ENCODE data around the gene CLEC16A. TPM values are rescaled to one million over a fixed set of nuclear protein-coding genes. Genes with fewer than 3 reads are reported as not detected.

The CLEC16A gene
- total and polyA plus RNA-seq, 9 of the 15 experiments (the other 6 are each of a cell fraction or from before 2014, with no cell fraction given): 1.00 to 22.3 (median 10.0) TPM

DNA sequence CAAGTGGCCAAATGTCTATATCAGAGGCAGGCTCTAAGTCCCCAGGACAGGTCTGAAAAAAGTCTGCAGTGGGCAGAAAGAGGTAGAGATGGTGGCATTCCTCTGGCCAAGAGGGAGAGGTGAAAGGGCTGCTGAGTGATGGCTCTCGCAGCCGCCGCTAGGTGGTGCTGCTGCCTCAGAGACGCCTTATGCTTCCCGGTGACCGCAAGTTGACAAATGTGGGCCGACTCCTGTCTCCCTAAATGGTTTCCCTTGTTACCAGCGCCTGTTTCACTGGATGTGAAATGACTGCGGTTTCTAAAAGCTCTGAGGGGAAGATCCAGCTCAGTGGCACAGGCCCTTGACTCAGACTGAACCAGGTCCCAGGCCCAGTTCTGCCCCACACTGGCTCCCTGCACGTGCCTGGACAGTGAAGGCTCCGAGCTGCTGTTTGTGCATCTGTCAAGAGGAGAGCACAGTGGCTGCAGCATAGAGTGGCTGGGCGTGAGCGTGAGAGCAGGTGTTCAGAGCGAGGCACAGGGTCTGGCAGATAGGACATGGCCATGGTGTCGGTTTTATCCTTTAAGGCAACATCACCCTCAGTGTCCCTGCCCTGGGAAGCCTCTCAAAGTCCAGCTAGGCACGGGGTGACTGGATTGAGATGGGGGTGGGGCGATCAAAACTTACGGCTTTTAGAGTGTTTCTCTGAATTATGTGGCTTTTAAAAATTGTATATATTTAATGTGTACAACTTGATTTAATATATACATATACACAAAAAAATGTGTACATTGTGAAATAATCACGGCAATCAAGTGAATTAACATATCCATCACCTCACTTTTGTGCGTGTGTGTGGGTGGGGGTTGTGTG, 19.9 kb downstream of the CLEC16A start (continued):
- no peak for TF ChIP-seq ZKSCAN3 (CRISPR knock-in tag; IDR thresholded peaks at IDR 0.05)
- TF ChIP-seq CTCFL (IDR thresholded peaks at IDR 0.05; ENCODE audit: borderline replicate concordance, insufficient read depth, low read depth, low read length, poor library complexity, severe bottlenecking): no peak
- no peak for TF ChIP-seq POLR3A (IDR thresholded peaks at IDR 0.05; ENCODE audit: borderline replicate concordance, extremely low read depth, insufficient read depth, insufficient read length)
- TF ChIP-seq ZNF583 (CRISPR knock-in tag; IDR thresholded peaks at IDR 0.05): no peak
- no peak for TF ChIP-seq HNRNPH1 (optimal IDR thresholded peaks at IDR 0.05; ENCODE audit: low read depth, low read length)
- TF ChIP-seq ZNF707 (CRISPR knock-in tag; conservative IDR thresholded peaks at IDR 0.05): no peak
- TF ChIP-seq ZBTB1 (CRISPR knock-in tag; IDR thresholded peaks at IDR 0.05; ENCODE audit: borderline replicate concordance, low read depth): no peak
- TF ChIP-seq CUX1 (CRISPR knock-in tag; IDR thresholded peaks at IDR 0.05): no peak
- no peak for TF ChIP-seq HES1 (IDR thresholded peaks at IDR 0.05; ENCODE audit: low read depth)
- TF ChIP-seq MTA1 (IDR thresholded peaks at IDR 0.05; ENCODE audit: borderline replicate concordance): no peak
- TF ChIP-seq SMARCC2 (IDR thresholded peaks at IDR 0.05; ENCODE audit: low read depth): no peak

Data from K562 (cell line).